A673 (cell line): ENCODE data around the gene TRAF7. TPM values are rescaled to one million over a fixed set of nuclear protein-coding genes. Genes with fewer than 3 reads are reported as not detected.

Experiments
- BruUV-seq: library from RNA; stranded (reverse); fragments of 400-500 nt; replicated peaks from 2 replicates; lab custom pipeline; 2021; lab: Mats Ljungman, UMichigan
- CTCF ChIA-PET: fragments of 300-600 bp; sonication (Branson Sonifier 250); formaldehyde crosslinking; loops from one replicate; lab custom pipeline; 2022; ENCODE audit warnings: antibody characterized with exemption; lab: Charles Lee
- POLR2A ChIA-PET: fragments of 300-600 bp; sonication (Branson Sonifier 250); formaldehyde crosslinking; loops from one replicate; lab custom pipeline; 2022; ENCODE audit warnings: antibody characterized with exemption; ENCODE audit not compliant: low non-redundant PET; lab: Charles Lee
- DNase-seq: peaks from one replicate; pipeline ENCODE4 v3.0.0-alpha.2; 2015; ENCODE audit warnings: low spot score
- H3K27ac ChIP-seq: fragments of 200-600 bp; sonication (generic); 2 replicates; pipeline ENCODE4 v1.5.1; 2016; ENCODE audit warnings: mixed run types, low read depth, mild to moderate bottlenecking, mixed read lengths, antibody characterized with exemption, low read length; ENCODE audit not compliant: poor library complexity, severe bottlenecking
- H3K27me3 ChIP-seq: fragments of 200-600 bp; sonication (generic); replicated peaks from 2 replicates; pipeline ENCODE4 v1.6.1; 2017; ENCODE audit warnings: mixed run types, low read depth, mild to moderate bottlenecking, mixed read lengths, antibody characterized with exemption, low read length; ENCODE audit not compliant: insufficient read depth, poor library complexity
- H3K36me3 ChIP-seq: fragments of 200-600 bp; sonication (generic); 2 replicates; pipeline ENCODE4 v1.6.1; 2016; ENCODE audit warnings: mixed run types, mild to moderate bottlenecking, mixed read lengths, antibody characterized with exemption, low read length; ENCODE audit not compliant: insufficient read depth, poor library complexity, severe bottlenecking
- H3K4me1 ChIP-seq: fragments of 200-600 bp; sonication (generic); 2 replicates; pipeline ENCODE4 v1.6.1; 2017; ENCODE audit warnings: mixed run types, mild to moderate bottlenecking, mixed read lengths, antibody characterized with exemption, low read length; ENCODE audit not compliant: insufficient read depth, poor library complexity, severe bottlenecking
- H3K4me3 ChIP-seq: fragments of 200-600 bp; sonication (generic); 2 replicates; pipeline ENCODE4 v1.5.1; 2016; ENCODE audit warnings: low read depth, mixed run types, mild to moderate bottlenecking, mixed read lengths, low read length; ENCODE audit not compliant: poor library complexity, severe bottlenecking
- H3K9me3 ChIP-seq: fragments of 200-600 bp; sonication (generic); 2 replicates; pipeline ENCODE4 v1.6.1; 2016; ENCODE audit warnings: mixed run types, low read depth, mild to moderate bottlenecking, mixed read lengths, antibody characterized with exemption, low read length; ENCODE audit not compliant: poor library complexity, severe bottlenecking
- CTCF ChIP-seq: fragments of 300-800, 200-600 bp; sonication (generic); conservative IDR thresholded peaks from 2 replicates; pipeline ENCODE4 v1.5.1; 2017; ENCODE audit warnings: low read depth, mild to moderate bottlenecking, antibody characterized with exemption, low read length, moderate library complexity, mixed read lengths
- EZH2 ChIP-seq: fragments of 200-600 bp; sonication (generic); IDR thresholded peaks from 2 replicates; pipeline ENCODE4 v1.6.1; 2017; ENCODE audit warnings: borderline replicate concordance, low read depth, mild to moderate bottlenecking, mixed read lengths, antibody characterized with exemption, low read length; ENCODE audit not compliant: poor library complexity, severe bottlenecking
- intact Hi-C: fragments of 100-400 bp; cut with micrococcal nuclease; formaldehyde crosslinking; loops from one replicate; pipeline ENCODE4 v1.10.0; 2022; ENCODE audit not compliant: unreplicated experiment
- total RNA-seq: library from RNA; stranded (reverse); gene quantifications from 2 replicates; pipeline ENCODE4 v1.2.3, GENCODE V29; 2021

TRAF7 gene
- total RNA-seq, 1 experiment from 2014 or later: 96.7 TPM

DNA sequence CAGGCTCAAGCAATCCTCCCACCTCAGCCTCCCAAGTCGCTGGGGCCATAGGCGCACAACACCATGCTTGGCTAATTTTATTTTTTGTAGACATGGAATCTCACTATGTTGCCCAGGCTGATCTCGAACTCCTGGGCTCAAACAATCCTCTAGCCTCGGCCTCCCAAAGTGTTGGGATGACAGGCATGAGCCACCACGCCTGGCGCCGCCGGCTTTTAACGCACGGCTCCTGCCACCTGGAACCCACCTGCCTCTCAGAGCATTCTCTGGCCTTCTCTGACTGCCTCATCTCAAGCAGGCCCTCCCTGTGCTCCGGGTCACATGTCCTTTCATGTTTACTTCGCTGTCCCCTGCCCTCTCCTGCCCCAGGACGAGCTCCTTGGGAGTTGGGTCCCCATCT is 30.5 kb downstream of the TRAF7 start:
- BruUV-seq: no TSS peak
- intact Hi-C loops: no loop called here
- Histone ChIP-seq H3K36me3 (no peaks in the 10 kb centered on the region), H3K9me3 (no peaks in the 10 kb centered on the region), H3K27me3 (no peaks in the 10 kb centered on the region), H3K4me3 (no peak overlapping the region), H3K27ac (no peak overlapping the region), H3K4me1 (no peaks in the 10 kb centered on the region)
- ChIA-PET CTCF (no interaction called here), POLR2A (no interaction called here)
- DNase-seq: no peak
- no peak for TF ChIP-seq CTCF
- no peak for TF ChIP-seq EZH2

DNA sequence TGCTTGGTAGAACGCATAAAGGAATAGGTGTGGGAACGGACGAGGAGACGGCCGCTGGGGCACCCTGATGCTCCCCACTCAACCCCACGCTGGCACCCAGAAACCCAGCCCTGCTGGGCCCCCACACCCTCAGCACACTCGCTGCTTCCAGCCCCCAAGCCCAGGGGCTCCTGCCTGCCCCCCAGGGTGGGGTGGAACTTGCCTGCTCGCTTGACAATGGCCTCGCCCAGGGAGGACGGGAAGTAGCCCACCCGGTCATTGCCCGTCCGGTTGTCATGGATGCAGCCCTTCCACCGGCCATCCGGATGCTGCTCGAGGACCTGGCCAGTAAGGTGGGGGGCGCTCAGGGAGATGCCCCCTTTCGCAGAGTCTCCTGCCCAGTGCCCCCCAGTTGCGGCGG is 30.9 kb downstream of the TRAF7 start:
- TF ChIP-seq CTCF: no peak
- no peak for TF ChIP-seq EZH2
- ChIA-PET POLR2A (no interaction called here), CTCF (no interaction called here)
- Histone ChIP-seq H3K36me3 (no peaks in the 10 kb centered on the region), H3K27me3 (no peaks in the 10 kb centered on the region), H3K4me1 (no peaks in the 10 kb centered on the region), H3K27ac (no peak overlapping the region), H3K4me3 (no peak overlapping the region), H3K9me3 (no peaks in the 10 kb centered on the region)
- intact Hi-C loops: no loop called here
- no TSS peak for BruUV-seq
- no peak for DNase-seq

DNA sequence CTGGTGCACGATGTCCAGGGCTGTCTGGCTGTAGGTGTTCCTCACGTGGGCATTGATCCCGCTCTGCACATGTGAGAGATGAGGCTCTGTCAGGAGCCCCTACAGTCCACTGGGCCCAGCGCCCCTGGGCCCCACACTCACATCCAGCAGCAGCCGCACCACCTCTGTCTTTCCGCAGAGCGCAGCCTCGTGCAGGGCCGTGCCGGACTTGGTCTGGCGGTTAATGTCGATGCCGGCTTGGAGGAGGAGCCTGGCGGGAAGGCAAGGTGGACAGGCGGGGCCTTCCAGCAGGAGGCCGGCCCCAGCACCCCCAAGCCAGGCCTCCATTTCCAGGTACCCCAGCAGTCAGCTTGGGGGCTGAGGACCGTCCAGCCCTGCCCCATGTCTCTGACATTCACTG is 31.6 kb downstream of the TRAF7 start:
- Histone ChIP-seq H3K4me1 (no peaks in the 10 kb centered on the region), H3K9me3 (no peaks in the 10 kb centered on the region), H3K36me3 (no peaks in the 10 kb centered on the region), H3K27me3 (no peaks in the 10 kb centered on the region), H3K4me3 (no peak overlapping the region), H3K27ac (no peak overlapping the region)
- DNase-seq: no peak
- ChIA-PET POLR2A (no interaction called here), CTCF (no interaction called here)
- TF ChIP-seq EZH2: no peak
- TF ChIP-seq CTCF: no peak
- BruUV-seq: no TSS peak
- intact Hi-C loops: no loop called here
